PC-9 (cell line): ENCODE results near the gene FA2H. TPM values are rescaled to one million over a fixed set of nuclear protein-coding genes. Genes with fewer than 3 reads are reported as not detected.
A peak's percentile ranks its signal among the peaks of the same experiment; 100 is the strongest.

Source experiments
- BruUV-seq: library from RNA; stranded (reverse); fragments of 400-500 nt; replicated peaks from 2 replicates; lab custom pipeline; 2021; lab: Mats Ljungman, UMichigan
- CTCF ChIA-PET: fragments of 300-600 bp; sonication (Branson Sonifier 250); formaldehyde crosslinking; loops from one replicate; lab custom pipeline; 2022; ENCODE audit warnings: antibody characterized with exemption; lab: Charles Lee
- POLR2A ChIA-PET: fragments of 300-600 bp; sonication (Branson Sonifier 250); formaldehyde crosslinking; loops from one replicate; lab custom pipeline; 2022; ENCODE audit warnings: antibody characterized with exemption; ENCODE audit not compliant: unreplicated experiment; lab: Charles Lee
- DNase-seq, 2 experiments: peaks; one replicate each; pipeline versions ENCODE4 v3.0.0 to v3.0.0-alpha.2; 2015 to 2022; ENCODE audit warnings: mixed read lengths in 1 of 2
- H2AFZ ChIP-seq: fragments of 200-600 bp; sonication (generic); 2 replicates; pipeline ENCODE4 v1.8.1; 2017; ENCODE audit warnings: antibody characterized with exemption
- H3F3A ChIP-seq: fragments of 200-600 bp; sonication (generic); 2 replicates; pipeline ENCODE4 v1.8.1; 2017; ENCODE audit warnings: antibody characterized with exemption, mild to moderate bottlenecking, low read depth; ENCODE audit not compliant: insufficient read depth
- H3K27ac ChIP-seq: fragments of 200-600 bp; sonication (generic); 2 replicates; pipeline ENCODE4 v1.6.1; 2016; ENCODE audit warnings: mixed run types
- H3K27me3 ChIP-seq: fragments of 200-600 bp; sonication (generic); 2 replicates; pipeline ENCODE4 v1.6.1; 2016; ENCODE audit warnings: low read depth, mixed run types; ENCODE audit not compliant: insufficient read depth
- H3K36me3 ChIP-seq: fragments of 200-600 bp; sonication (generic); 2 replicates; pipeline ENCODE4 v1.6.1; 2016; ENCODE audit warnings: low read depth, mixed run types
- H3K4me1 ChIP-seq: fragments of 200-600 bp; sonication (generic); replicated peaks from 2 replicates; pipeline ENCODE4 v1.6.1; 2016; ENCODE audit warnings: mixed run types; ENCODE audit not compliant: insufficient read depth
- H3K4me2 ChIP-seq: fragments of 200-600 bp; sonication (generic); 2 replicates; pipeline ENCODE4 v1.6.1; 2017; ENCODE audit warnings: mixed run types
- H3K4me3 ChIP-seq: fragments of 200-600 bp; sonication (generic); 2 replicates; pipeline ENCODE4 v1.6.1; 2016; ENCODE audit warnings: mixed run types
- H3K79me2 ChIP-seq: fragments of 200-600 bp; sonication (generic); 2 replicates; pipeline ENCODE4 v1.6.1; 2017; ENCODE audit warnings: low read depth, mixed run types
- H3K9me2 ChIP-seq: fragments of 200-600 bp; sonication (generic); 2 replicates; pipeline ENCODE4 v1.8.1; 2017; ENCODE audit warnings: mild to moderate bottlenecking; ENCODE audit not compliant: insufficient read depth
- H3K9me3 ChIP-seq: fragments of 200-600 bp; sonication (generic); 2 replicates; pipeline ENCODE4 v1.8.1; 2016; ENCODE audit warnings: low read depth; ENCODE audit not compliant: insufficient read depth
- H4K20me1 ChIP-seq: fragments of 200-600 bp; sonication (generic); 2 replicates; pipeline ENCODE4 v1.8.1; 2017; ENCODE audit not compliant: insufficient read depth
- EZH2 ChIP-seq: fragments of 200-600 bp; sonication (generic); IDR thresholded peaks from 2 replicates; pipeline ENCODE4 v1.8.0; 2017; ENCODE audit warnings: antibody characterized with exemption, low read depth
- intact Hi-C: fragments of 100-400 bp; cut with micrococcal nuclease; formaldehyde crosslinking; loops from one replicate; pipeline ENCODE4 v1.10.0; 2022; ENCODE audit not compliant: unreplicated experiment
- total RNA-seq: library from RNA; stranded (reverse); gene quantifications from 2 replicates; pipeline ENCODE4 v1.2.3, GENCODE V29; 2021
- TF ChIP-seq, protein P1 (sequence below): fragments of 200-600 bp; sonication (generic); conservative IDR thresholded peaks from 2 replicates; pipeline ENCODE4 v1.6.1; 2017; ENCODE audit warnings: mixed run types, antibody characterized with exemption, mild to moderate bottlenecking, moderate library complexity

FA2H gene
- total RNA-seq, 1 experiment from 2014 or later = 3.5 TPM

DNA sequence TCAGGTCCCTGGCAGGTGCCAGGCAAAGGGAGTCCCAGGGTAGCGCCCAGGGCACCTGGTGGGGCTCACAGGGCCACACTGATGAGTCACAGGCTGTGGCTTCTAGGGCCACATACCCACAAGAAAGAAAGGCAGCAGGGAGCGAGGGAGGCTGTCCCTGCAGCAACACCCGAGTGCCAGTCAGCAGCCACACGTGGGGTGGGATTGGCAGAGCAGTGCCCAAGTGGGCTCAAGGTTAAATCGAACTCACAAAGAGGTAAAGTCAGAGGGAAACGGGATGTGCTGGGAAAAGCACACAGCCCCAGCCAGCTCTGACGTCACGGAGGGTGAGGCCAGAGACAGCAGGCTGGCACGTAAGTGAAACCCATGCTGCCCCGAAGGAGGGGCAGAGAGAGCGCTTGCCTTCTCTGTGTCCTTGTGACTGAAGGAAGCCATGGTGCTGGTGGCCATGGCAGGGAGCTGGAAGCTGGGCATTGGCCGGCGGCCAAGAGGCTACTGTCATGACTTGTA, 33.8 kb downstream of the FA2H start:
- ChIA-PET CTCF (no interaction called here), POLR2A (no interaction called here)

DNA sequence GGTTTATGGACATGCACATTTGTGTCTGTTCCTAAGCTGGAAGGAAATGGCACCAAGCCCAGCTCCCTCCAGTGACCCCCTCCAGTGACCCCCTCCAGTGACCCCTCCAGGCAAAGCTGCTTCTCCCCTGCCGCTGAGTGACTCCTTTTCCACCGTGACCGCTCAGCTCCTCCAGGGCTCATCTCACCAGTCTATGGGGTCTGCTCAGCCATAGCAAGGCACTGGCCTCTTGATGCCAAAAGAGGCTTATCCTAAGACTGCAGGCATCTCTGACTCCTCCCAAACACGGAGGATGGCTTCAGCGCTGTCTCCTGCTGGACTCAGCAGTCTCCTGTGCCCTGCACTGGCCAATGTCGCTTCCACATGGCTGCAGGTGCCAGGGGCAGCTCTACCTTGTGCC, 35.3 kb downstream of the FA2H start:
- CTCF ChIA-PET = no interaction called here
- Histone ChIP-seq H4K20me1 (no peaks in the 10 kb centered on the region), H3K27me3 (no peaks in the 10 kb centered on the region), H3K79me2 (0 out of 2 replicates have a peak, but pooled peaks cover 5% of the 10 kb centered on the region), H3K4me2 (no peak overlapping the region), H3K9me3 (no peaks in the 10 kb centered on the region), H3F3A (peaks cover 32% of the 10 kb centered on the region; the same call in 1 of the 2 replicates), H2AFZ (no peak overlapping the region), H3K9me2 (no peaks in the 10 kb centered on the region), H3K36me3 (no peaks in the 10 kb centered on the region), H3K4me3 (no peak overlapping the region), H3K27ac (no peak overlapping the region), H3K4me1 (peaks cover 70% of the 10 kb centered on the region)
- TF ChIP-seq, protein P1, sequence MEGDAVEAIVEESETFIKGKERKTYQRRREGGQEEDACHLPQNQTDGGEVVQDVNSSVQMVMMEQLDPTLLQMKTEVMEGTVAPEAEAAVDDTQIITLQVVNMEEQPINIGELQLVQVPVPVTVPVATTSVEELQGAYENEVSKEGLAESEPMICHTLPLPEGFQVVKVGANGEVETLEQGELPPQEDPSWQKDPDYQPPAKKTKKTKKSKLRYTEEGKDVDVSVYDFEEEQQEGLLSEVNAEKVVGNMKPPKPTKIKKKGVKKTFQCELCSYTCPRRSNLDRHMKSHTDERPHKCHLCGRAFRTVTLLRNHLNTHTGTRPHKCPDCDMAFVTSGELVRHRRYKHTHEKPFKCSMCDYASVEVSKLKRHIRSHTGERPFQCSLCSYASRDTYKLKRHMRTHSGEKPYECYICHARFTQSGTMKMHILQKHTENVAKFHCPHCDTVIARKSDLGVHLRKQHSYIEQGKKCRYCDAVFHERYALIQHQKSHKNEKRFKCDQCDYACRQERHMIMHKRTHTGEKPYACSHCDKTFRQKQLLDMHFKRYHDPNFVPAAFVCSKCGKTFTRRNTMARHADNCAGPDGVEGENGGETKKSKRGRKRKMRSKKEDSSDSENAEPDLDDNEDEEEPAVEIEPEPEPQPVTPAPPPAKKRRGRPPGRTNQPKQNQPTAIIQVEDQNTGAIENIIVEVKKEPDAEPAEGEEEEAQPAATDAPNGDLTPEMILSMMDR = no peak
- no peak for TF ChIP-seq EZH2
- POLR2A ChIA-PET = no interaction called here
- BruUV-seq = no TSS peak
- intact Hi-C loops = loop anchor here (2.0 kb wide), 1 partner anchor 36 kb away; the partner anchor contains the start of gene FA2H
- DNase-seq = no peak

More for the DNA sequence above, 33.8 kb downstream of the FA2H start:
- BruUV-seq = no TSS peak
- Histone ChIP-seq H3K27ac (peak overlapping the region; percentile 95), H3K36me3 (no peaks in the 10 kb centered on the region), H3K9me3 (no peaks in the 10 kb centered on the region), H3K4me2 (peak overlapping the region; percentile 74), H3K4me3 (peak overlapping the region; percentile 40; the same call in 1 of the 2 replicates), H3K79me2 (0 out of 2 replicates have a peak, but pooled peaks cover 5% of the 10 kb centered on the region), H3K4me1 (peaks cover 75% of the 10 kb centered on the region), H3K27me3 (no peaks in the 10 kb centered on the region), H4K20me1 (no peaks in the 10 kb centered on the region), H3K9me2 (no peaks in the 10 kb centered on the region), H3F3A (peaks cover 39% of the 10 kb centered on the region; the same call in 1 of the 2 replicates), H2AFZ (no peak overlapping the region)
- TF ChIP-seq, protein P1 = no peak
- TF ChIP-seq EZH2 = no peak
- DNase-seq = peak; percentile 83 to 94
- intact Hi-C loops = loop anchor here (5.0 kb wide), 1 partner anchor 34 kb away; no protein-coding TSS in a partner anchor

DNA sequence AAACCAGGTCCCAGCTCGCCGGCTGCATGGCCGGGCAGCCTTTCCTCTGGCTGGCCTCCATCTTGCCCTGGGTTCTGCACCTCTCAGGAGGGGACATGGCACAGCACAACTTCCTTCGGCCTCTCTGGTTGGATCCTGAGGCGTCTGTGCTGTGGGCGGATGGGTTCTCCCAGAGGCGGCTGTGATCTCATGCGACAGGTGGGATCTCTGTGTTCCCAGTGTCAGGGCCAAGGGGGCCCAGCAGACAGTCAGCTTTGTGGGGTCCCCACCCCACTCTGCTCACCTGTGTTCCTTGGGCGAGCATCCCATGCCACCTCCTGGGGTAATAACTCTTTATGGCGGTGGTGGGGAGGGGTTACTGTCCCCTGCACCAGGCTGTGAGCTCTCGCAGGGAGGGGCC, 35.8 kb downstream of the FA2H start:
- Histone ChIP-seq H3K27ac (peak overlapping the region; percentile 69), H3K9me3 (no peaks in the 10 kb centered on the region), H3K9me2 (no peaks in the 10 kb centered on the region), H3K79me2 (0 out of 2 replicates have a peak, but pooled peaks cover 5% of the 10 kb centered on the region), H2AFZ (no peak overlapping the region), H3K27me3 (no peaks in the 10 kb centered on the region), H3K4me2 (peak overlapping the region; percentile 56), H3K36me3 (no peaks in the 10 kb centered on the region), H3K4me1 (peaks cover 67% of the 10 kb centered on the region), H3K4me3 (no peak overlapping the region), H3F3A (peaks cover 29% of the 10 kb centered on the region; the same call in 1 of the 2 replicates), H4K20me1 (no peaks in the 10 kb centered on the region)
- ChIA-PET POLR2A (interaction anchor here (0.9 kb wide), 1 partner anchor 8 kb away, joined by 3 read pairs; no protein-coding TSS in a partner anchor), CTCF (interaction anchor here (0.6 kb wide), 1 partner anchor 779 kb away, joined by 20 read pairs; no protein-coding TSS in a partner anchor)
- intact Hi-C loops = loop anchor here (1.0 to 2.0 kb wide), 2 partner anchors 9 to 36 kb away; partner anchors contain the start of gene FA2H
- no peak for DNase-seq
- BruUV-seq = no TSS peak
- TF ChIP-seq EZH2 = no peak
- TF ChIP-seq, protein P1 = no peak
